ENCODE measurements around the gene ARPC4.
A peak's percentile ranks its signal among the peaks of the same experiment; 100 is the strongest.

ARPC4 gene

DNA sequence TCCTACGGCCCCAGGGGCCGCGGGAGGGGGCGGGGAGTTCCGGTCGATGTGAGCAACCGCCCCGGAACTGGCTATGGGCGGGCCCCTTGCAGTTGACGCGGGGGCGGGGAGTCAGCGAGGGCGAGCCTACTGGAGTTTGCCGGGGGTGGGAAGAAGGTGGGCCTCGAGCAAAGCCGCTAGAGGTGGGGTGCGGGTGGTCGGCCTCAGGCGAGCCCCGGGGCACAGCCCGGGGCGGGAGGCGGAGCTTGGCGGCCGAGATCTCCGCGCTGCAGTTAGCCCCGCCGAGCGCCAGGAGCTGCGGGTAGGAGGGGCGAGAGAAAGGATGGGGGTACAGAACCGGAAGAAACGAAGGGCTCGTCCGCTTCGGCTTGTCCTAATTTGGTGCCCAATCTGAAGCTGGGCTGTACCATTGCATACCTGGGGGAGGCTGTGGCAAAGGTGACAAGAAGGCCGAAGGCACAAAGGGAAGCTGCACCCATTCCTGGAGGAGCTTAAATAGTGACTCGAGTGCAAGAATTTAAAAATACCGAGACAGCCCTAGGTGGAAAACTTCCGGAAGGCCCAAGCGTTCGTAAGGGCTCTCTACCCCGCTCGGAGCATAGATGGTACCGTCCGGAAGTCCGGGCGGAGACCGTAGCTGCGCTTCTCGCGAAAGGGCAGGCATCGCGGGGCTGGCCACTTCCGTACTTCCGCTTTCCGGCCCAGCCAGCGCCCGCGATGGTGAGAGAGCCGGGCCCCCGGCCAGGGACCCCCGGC is at the start of gene ARPC4, which contains the start of gene TADA3:
Gene ARPC4, plus strand, starts transcription at position 678 of the 756 bp plus-strand sequence. Its CDS starts 40 bp downstream, at position 718.
Gene TADA3, minus strand, starts transcription at position 69 of the 756 bp plus-strand sequence. CDS start 1,007 bp downstream, outside the sequence.
- no peak for FAIRE-seq

DNA sequence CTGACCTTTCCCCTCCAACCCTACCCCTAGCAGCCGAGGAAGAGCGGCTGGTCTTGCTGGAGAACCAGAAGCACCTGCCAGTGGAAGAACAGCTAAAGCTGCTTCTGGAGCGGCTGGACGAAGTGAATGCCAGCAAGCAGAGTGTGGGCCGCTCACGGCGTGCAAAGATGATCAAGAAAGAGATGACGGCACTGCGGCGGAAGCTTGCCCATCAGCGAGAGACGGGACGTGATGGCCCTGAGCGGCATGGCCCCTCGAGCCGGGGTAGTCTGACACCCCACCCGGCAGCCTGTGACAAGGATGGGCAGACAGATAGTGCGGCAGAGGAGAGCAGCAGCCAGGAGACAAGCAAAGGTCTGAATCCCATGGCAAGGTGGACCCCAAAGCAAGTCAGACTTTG is 49.3 kb upstream of the ARPC4 start:
- no peak for FAIRE-seq

DNA sequence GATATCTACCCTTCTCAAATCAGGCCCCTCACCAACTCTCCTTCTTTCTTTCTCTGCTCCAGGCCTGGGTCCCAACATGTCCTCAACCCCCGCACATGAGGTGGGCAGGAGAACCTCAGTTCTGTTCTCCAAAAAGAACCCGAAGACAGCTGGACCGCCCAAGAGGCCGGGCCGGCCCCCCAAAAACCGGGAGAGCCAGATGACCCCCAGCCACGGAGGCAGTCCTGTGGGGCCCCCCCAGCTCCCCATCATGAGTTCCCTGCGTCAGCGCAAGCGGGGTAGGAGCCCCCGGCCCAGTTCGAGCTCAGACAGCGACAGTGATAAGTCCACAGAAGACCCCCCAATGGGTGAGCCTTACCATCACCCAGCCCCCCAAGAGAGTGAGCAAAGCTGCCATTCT is 48.7 kb upstream of the ARPC4 start:
- FAIRE-seq, result no peak

DNA sequence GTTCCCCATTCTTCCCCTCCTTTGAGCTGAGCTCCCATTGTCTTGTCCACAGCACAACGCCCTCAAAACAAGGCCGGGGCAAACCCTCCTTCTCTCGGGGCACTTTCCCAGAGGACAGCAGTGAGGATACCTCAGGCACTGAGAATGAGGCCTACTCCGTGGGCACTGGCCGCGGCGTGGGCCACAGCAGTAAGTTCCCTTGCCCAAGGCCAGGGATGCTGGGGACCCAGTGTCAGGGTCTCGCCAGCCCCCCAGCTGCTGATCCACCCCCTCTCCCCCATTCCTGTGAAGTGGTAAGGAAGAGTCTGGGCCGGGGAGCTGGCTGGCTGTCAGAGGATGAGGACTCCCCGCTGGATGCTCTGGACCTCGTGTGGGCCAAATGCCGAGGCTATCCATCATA is 47.4 kb upstream of the ARPC4 start:
- no peak for FAIRE-seq

DNA sequence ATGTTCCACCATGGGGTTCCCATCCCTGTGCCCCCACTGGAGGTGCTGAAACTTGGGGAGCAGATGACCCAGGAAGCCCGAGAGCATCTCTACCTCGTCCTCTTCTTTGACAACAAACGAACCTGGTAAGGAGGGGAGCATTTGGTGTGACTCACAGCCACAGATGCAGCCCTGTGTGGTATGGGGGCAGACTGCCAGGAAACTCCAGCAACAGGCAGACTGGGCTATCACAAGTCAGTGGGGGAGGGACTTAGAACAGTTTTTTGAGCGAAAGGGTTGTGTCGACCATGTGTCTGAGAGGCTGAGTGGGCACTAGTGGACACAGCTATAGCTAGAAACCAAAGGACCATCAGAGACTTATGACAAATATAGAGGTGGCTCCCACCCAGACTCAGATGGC is 46.6 kb upstream of the ARPC4 start:
- no peak for FAIRE-seq

DNA sequence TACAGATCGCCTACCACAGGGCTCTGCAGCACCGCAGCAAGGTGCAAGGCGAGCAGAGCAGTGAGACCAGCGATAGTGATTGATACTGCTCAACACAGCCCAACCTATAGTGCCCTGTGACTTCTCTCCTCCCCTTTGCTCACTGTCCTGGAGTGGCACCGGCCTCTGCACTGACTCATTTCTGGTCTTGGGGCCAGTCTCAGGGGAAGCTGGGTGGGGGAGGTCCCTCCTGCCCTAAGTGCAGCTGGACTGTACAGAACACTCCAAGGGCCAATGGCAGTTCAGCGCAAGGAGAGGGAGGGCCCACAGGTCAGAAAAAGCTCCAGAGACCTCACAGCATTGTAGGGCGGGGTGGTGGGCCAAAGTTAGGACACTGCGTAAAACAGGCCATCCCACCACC is 45.6 kb upstream of the ARPC4 start:
- FAIRE-seq, result no peak

DNA sequence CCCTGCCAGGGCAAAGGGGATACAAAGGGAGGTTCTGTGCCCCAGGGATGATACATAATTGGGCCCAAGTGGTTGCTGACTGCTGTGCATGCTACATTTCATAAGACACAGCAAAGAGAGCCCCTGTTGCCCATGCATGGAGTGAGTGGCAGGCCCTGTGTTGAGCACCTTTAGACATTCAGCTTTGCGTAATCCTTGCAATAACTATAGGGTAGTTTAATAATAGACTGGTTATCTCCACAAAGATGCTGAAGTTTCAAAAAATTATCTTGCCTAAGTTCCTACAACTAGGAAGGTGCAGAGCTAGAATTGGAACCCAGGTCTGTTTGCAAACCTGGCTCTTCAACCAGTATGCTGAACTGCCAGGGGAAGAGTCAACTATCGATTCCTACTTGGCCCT is 44.9 kb upstream of the ARPC4 start:
- FAIRE-seq, result no peak

DNA sequence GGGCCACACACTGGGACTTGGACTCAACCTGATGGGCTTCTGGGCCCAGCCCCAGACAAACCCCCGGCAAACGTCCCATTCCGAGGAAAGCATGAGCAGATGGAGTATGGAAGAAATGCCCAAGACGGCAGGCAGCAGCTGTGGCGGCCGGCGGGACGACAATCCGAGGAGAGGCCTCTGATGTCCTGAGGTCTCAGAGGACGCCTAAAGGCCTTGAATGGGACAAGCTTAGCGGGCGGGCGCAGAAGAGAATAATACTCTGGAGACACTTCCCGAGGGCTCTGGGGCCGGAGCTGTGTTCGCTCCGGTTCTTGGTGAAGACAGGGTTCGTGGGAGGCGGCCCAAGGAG is 43.6 kb upstream of the ARPC4 start:
- no peak for FAIRE-seq

DNA sequence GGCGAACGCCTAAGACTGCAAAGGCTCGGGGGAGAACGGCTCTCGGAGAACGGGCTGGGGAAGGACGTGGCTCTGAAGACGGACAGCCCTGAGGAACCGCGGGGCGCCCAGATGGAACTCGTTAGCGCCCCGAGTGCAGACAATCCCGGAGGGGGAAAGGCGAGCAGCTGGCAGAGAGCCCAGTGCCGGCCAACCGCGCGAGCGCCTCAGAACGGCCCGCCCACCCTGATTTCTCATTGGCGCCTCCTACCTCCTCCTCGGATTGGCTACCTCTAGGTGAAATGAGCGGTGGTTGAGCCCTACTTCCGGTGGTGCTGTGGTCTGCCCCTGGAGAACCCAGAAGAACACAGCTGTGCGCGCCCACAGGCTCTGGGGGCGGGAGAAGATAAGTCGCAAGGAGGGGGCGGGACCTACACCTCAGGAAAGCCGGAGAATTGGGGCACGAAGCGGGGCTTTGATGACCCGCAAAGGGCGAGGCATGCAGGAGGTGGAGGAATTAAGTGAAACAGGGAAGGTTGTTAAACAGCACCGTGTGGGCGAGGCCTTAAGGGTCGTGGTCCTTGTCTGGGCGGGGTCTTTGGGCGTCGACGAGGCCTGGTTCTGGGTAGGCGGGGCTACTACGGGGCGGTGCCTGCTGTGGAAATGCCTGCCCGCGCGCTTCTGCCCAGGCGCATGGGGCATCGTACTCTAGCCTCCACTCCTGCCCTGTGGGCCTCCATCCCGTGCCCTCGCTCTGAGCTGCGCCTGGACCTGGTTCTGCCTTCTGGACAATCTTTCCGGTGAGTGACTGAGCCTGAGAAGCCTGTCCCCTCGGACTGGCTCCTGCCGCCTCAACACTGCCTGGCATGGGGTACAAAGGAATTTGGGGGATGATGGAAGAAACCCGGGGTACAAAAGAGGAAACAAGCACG is 43.0 kb upstream of the ARPC4 start, which contains the start of gene OGG1:
Gene OGG1, plus strand, starts transcription at position 308 of the 911 bp plus-strand sequence. Its CDS starts 335 bp downstream, at position 643.
- peak; percentile 71 for FAIRE-seq

DNA sequence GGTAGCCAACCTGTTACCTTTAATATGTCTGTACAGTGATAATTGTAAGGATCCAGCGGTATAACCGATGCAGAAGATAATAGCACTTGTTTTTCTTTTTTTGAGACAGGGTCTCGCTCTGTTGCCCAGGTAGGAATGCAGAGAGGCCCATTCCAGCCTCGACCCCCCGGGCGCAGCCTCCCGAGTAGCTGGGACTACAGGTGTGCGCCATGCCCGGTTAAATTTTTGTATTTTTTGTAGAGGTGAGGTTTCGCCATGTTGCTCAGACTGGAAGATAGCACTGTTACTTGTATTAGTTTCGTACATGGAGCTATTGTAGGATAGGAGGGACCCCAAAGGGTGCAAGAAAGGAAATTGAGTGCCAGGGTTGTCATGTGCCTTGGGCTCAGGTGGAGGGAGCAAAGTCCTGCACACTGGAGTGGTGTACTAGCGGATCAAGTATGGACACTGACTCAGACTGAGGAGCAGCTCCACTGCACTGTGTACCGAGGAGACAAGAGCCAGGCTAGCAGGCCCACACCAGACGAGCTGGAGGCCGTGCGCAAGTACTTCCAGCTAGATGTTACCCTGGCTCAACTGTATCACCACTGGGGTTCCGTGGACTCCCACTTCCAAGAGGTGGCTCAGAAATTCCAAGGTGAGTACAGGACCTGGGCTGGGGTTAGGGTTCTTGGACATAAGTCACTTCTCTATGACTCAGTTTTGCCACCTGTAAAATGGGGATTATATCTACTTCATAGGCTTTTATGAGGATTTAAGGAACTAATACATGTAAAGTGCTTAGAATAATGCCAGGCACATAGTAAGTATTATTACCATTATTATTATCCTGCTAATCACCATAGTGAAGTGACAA is 42.1 kb upstream of the ARPC4 start:
- no peak for FAIRE-seq

DNA sequence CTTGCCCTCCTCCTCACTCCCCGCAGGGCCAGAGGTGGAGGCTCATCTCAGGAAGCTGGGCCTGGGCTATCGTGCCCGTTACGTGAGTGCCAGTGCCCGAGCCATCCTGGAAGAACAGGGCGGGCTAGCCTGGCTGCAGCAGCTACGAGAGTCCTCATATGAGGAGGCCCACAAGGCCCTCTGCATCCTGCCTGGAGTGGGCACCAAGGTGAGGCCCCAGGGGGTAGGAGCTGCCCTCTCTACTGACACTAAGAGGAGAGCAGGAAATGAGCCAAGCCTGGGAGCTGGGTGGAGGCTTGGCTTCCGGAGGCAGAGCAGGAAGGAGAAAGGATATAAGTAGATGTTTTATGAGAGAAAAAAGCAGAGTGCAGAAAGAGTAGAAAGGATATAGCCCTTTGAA is 38.2 kb upstream of the ARPC4 start:
- no peak for FAIRE-seq

DNA sequence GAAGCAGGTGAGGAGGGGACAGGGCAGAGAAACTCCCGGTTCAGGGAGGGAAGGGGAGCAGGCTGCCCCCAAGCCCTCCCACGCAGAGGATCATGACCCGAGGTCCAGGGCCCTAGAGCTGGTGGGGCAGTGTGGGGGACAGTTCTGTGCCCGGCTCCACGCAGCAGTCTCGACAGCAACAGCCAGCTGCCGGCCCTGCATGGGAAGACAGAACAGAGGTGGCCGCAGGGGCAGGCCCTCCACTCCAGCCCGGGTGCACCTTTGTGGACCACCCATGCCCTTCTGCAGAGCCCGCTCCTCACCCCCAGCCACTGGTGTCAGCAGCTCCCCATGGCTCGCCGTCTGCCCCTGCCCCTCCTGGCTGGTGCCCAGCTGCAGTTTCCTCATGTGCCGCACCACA is 35.5 kb upstream of the ARPC4 start:
- no peak for FAIRE-seq

DNA sequence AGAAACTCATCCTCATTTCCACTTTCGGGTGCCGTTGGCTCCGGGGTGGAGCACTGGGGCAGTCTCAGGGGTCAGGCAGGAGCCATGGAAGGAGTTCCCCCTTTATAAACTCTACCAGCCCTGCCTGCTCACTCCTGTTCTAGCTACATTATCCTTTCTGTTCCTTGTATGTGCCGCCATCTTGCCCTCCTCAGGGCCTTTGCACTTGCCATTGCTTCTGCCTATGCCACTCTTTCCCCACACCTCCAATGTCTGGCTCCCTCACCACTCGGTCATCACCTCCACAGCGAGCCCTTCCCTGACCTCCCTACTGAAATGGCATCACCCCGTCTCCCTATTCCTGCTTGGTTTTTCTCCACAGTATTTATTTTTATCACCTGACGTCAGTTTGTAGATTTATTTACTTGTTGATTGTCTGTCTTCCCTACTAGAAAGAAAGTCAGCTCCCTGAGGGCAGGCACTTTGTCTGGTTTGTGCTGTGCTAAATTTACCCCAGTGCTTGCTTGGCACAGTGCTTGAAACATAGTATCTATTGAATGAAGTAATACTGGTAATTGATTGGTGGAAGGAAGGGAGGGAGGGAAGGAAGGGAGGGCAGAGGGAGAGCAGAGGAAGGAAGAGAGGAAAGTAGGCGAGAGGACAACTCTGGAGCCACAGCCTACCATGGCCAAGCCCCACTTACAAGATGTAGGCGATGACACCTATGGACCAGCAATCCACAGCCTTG is 31.9 kb upstream of the ARPC4 start:
- no peak for FAIRE-seq

DNA sequence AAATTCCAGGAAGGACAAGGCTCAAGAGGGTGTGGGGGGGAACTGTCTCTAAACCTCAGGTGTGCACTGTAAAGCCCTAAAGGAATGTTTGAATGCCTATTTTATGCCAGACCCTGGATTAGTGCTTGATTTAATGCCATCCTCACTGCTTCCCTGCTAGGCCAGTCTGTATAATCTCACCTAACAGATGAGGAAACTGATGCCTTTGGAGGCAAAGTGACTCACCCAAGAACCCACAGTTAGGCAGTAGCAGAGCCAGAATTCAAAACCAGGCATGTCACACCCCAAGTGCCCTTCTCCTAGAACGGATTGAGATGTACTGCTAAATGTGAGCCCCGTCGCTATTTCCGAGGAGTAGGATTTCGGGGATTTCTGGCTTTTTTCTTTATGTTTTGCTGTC is 31.0 kb upstream of the ARPC4 start:
- no peak for FAIRE-seq

DNA sequence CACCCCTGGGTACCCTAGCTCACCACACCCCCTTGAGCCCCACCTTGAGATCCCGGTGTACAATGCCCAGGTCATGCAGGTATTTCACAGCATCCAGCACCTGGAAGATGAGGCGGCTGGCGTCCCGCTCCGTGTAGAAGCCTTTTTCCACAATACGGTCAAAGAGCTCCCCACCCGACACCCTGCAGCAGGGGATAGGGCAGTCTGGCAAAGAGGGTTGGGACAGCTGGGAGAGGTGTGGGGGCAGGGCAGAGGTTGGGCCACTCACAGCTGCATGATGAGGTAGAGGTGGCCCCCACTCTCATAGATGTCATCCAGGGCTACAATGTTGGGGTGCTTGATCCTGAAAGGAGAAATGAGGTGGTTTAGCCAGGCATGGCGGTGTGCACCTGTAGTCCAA is 30.0 kb upstream of the ARPC4 start:
- no peak for FAIRE-seq

DNA sequence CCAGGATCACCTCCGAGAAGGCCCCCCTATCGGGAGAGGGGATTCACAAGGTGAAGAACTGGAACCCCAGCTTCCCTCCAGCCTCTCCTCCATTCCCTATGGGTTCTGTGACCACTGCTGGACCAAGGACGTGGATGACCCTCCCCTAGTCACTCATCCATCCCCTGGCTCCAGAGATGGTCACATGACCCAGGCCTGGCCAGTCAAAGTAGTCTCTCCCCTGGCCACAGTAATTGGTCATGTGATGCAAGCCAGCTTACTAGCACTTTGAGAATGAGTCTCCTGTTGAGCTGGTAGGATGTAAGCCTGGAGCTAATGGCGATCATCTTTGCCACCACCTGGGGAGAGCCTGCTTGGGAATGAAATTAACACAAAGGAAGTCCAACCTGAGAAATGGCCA is 27.0 kb upstream of the ARPC4 start:
- no peak for FAIRE-seq

DNA sequence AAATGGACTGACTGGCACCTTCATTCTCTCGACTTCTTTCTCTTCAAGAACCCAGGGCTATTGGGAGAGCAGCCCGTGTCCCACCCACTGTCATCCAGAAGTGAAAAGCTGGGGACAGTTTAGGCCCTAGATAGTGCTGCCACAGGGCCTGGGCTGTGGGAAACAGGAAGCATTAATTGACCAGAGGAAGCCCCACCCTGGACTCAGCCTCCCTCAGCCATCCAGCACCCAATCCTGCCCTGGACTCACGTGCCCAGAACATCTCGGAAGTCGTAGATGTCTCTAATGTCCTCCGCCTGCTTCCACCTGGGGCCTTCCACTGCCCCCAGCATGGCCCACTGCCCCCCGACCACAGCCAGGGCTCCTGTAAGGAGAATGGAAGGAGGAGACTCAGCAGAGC is 25.5 kb upstream of the ARPC4 start:
- FAIRE-seq, result no peak

DNA sequence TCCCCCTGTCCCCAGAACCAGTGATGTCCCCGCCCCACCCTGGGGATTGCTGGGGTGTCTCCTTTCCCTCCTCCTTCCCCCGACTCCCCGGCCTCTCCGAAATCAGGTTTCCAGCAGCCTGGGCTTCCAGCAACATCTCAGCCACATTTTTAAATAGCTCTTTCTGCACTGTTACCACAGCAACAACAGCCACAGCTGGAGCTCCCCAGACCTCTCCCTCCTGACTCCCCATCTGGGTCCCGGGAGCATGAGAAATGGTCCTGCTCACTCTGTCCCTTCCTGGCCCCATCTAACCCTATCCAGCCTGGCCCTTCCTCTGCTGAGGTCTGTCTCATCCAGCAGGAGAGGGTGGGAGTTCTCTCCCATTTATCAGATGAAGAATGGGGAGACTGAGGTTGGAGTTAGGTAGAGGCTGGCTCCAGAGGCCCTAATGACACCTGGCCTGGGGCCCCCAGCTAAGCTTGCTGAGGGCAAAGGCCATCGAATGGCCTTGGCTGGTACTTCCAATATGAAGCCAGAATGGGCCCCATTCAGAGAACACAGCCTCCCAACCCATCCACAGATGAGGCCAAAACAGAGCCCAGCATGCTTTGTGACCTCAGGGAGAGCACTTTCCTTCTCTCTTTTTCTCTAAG is 24.6 kb upstream of the ARPC4 start:
- FAIRE-seq, result no peak

DNA sequence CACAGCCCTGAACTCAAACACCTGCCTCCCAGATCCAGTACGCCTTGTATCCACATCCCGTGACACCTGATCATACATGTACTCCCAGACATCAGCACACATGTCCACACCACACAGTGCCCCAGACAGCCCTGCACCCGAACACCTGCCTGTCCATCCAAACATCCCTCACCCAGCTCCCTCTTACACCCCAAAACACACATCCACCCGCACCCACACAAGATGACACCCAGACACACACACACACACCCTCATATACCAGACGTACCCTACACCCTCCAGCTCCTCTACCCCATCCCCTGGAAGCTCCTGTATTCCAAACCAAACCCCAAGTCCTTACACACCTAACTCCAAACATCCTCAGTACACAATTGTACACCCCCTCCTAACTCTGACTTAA is 23.9 kb upstream of the ARPC4 start:
- no peak for FAIRE-seq

DNA sequence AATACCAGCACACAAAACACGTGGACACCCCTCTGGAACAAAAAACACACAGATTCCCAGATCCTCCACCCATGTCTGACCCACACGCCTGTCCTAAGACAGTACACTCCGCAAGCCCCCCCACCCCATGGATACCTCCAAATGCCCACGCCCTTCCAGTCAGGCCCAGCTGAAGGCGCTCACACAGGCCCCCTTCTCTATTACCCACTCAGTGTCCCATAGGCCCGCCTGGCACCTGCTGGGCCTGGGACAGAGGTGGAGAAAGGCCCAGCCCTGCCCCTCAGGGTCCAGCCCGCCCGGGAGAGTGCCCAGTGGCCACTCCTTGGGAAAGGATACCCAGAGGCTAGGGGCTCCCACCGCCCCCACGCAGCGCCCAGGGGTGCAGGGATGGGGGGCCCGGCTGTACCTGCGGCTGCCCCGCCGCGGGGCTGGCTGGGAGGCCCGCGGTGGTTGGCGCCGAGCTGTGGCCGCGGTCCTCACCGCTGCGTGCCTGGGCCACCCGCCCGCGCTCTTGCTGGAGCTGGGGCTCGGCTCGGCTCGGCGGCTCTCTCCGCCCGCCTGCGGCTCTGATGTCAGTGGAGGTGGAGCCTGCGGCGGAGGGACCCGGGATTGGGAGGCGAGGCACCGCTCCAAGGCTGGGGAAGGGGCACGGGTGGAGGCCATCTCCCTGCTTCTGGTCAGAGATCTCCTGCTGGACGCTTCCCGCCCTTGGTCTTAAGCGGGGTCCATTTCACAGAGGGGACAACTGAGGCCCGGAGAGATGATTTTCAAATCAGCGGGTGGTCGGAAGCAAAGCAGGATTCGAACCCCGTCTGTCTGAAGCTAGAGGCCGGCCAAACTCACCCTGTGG is 23.2 kb upstream of the ARPC4 start, which contains the start of gene CAMK1:
Gene CAMK1, minus strand, starts transcription at position 522 of the 850 bp plus-strand sequence. CDS start 2,198 bp downstream, outside the sequence.
- no peak for FAIRE-seq

Measured in A204.1 (cell line).